Stimulated activated CD4-positive, alpha-beta T cell treated with anti-CD3 and anti-CD28 coated beads, Interleukin-2, amount 100 ng/mL, for 48 hours (primary cell): ENCODE results near the gene LURAP1L.

ENCODE experiments used
- DNase-seq, 2 donors: peaks; one replicate each; pipeline ENCODE4 v3.0.0-alpha.2; 2020

The LURAP1L gene

GRCh38 chr9:12777121-12778022 is 2.6 kb downstream of the LURAP1L start:
- no peak for DNase-seq

- DNase-seq: no peak
These were observed 3.6 kb downstream of the LURAP1L start for GRCh38 chr9:12778389-12778788.

GRCh38 chr9:12781226-12781733 is 6.5 kb downstream of the LURAP1L start:
- no peak for DNase-seq

GRCh38 chr9:12783767-12784460 is 9.1 kb downstream of the LURAP1L start:
- no peak for DNase-seq

- DNase-seq: no peak
These were observed 9.8 kb downstream of the LURAP1L start for GRCh38 chr9:12784461-12785259.

GRCh38 chr9:12785260-12785770 is 10.5 kb downstream of the LURAP1L start:
- DNase-seq: no peak

- no peak for DNase-seq
These were observed 11.1 kb downstream of the LURAP1L start for GRCh38 chr9:12785941-12786340.

GRCh38 chr9:12790001-12790400 is 15.2 kb downstream of the LURAP1L start:
- DNase-seq: no peak

GRCh38 chr9:12790883-12791282 is 16.1 kb downstream of the LURAP1L start:
- no peak for DNase-seq

- DNase-seq: no peak
These were observed 19.4 kb downstream of the LURAP1L start for GRCh38 chr9:12794101-12794799.

GRCh38 chr9:12796601-12797000 is 21.8 kb downstream of the LURAP1L start:
- DNase-seq: no peak

GRCh38 chr9:12797037-12797436 is 22.2 kb downstream of the LURAP1L start:
- DNase-seq: no peak

- DNase-seq: no peak
These were observed 23.4 kb downstream of the LURAP1L start for GRCh38 chr9:12798066-12798770.

- no peak for DNase-seq
These were observed 26.4 kb downstream of the LURAP1L start for GRCh38 chr9:12801187-12801586.

- no peak for DNase-seq
These were observed 26.8 kb downstream of the LURAP1L start for GRCh38 chr9:12801663-12802062.

- no peak for DNase-seq
These were observed 27.3 kb downstream of the LURAP1L start for GRCh38 chr9:12802093-12802492.

GRCh38 chr9:12808569-12808968 is 33.7 kb downstream of the LURAP1L start:
- DNase-seq: no peak

- DNase-seq: no peak
These were observed 34.9 kb downstream of the LURAP1L start for GRCh38 chr9:12809720-12810119.

GRCh38 chr9:12811935-12812334 is 37.1 kb downstream of the LURAP1L start:
- no peak for DNase-seq

- DNase-seq: no peak
These were observed 37.9 kb downstream of the LURAP1L start for GRCh38 chr9:12812710-12813109.

GRCh38 chr9:12813533-12813932 is 38.7 kb downstream of the LURAP1L start:
- DNase-seq: no peak
